Measurements from ENCODE around the gene DSTN.

- no peak for TF ChIP-seq CTCF (IDR thresholded peaks at IDR 0.05)
- TF ChIP-seq POLR2A (IDR thresholded peaks at IDR 0.05), result no peak
Observed at GRCh38 chr20:17598013-17598550, 28.2 kb downstream of the DSTN start.

Data from esophagus squamous epithelium (tissue), 4 donors.